HEK293 (cell line): ENCODE results near the gene OR6V1.

ENCODE experiments used
- HOXD13 ChIP-seq: sonication (generic); formaldehyde crosslinking; IDR thresholded peaks from 2 replicates; pipeline ENCODE4 v1.8.0; 2022; ENCODE audit warnings: missing genetic modification reagents, borderline replicate concordance
- OSR2 ChIP-seq: fragments of 450-650 bp; formaldehyde crosslinking; IDR thresholded peaks from 2 replicates; pipeline ENCODE4 v1.5.1; 2016; ENCODE audit warnings: missing biosample characterization, missing genetic modification characterization
- REPIN1 ChIP-seq: fragments of 450-650 bp; formaldehyde crosslinking; IDR thresholded peaks from 2 replicates; pipeline ENCODE4 v1.5.1; 2017; ENCODE audit warnings: missing biosample characterization, missing genetic modification characterization, low read depth
- YY1 ChIP-seq: fragments of 450-650 bp; formaldehyde crosslinking; IDR thresholded peaks from 2 replicates; pipeline ENCODE4 v1.5.1; 2018; ENCODE audit warnings: missing biosample characterization, missing genetic modification characterization
- ZBTB1 ChIP-seq: fragments of 450-650 bp; formaldehyde crosslinking; IDR thresholded peaks from 2 replicates; pipeline ENCODE4 v1.5.1; 2016; ENCODE audit warnings: missing biosample characterization, missing genetic modification characterization
- ZNF138 ChIP-seq: fragments of 450-650 bp; formaldehyde crosslinking; IDR thresholded peaks from 2 replicates; pipeline ENCODE4 v1.5.1; 2016; ENCODE audit warnings: missing biosample characterization, missing genetic modification characterization, borderline replicate concordance
- ZNF362 ChIP-seq: fragments of 450-650 bp; formaldehyde crosslinking; IDR thresholded peaks from 2 replicates; pipeline ENCODE4 v1.5.1; 2016; ENCODE audit warnings: missing biosample characterization, missing genetic modification characterization
- ZNF501 ChIP-seq: fragments of 450-650 bp; formaldehyde crosslinking; IDR thresholded peaks from 2 replicates; pipeline ENCODE4 v1.5.1; 2016; ENCODE audit warnings: missing biosample characterization, missing genetic modification characterization
- ZNF791 ChIP-seq: fragments of 450-650 bp; formaldehyde crosslinking; IDR thresholded peaks from 2 replicates; pipeline ENCODE4 v1.5.1; 2016; ENCODE audit warnings: missing biosample characterization, missing genetic modification characterization
- TF ChIP-seq, protein P1 (sequence below): fragments of 450-650 bp; formaldehyde crosslinking; IDR thresholded peaks from 2 replicates; pipeline ENCODE4 v1.5.1; 2016; ENCODE audit warnings: missing biosample characterization, missing genetic modification characterization
- TF ChIP-seq, protein P2 (sequence below): fragments of 450-650 bp; formaldehyde crosslinking; IDR thresholded peaks from 2 replicates; pipeline ENCODE4 v1.5.1; 2016; ENCODE audit warnings: missing biosample characterization, missing genetic modification characterization
- TF ChIP-seq, protein P3 (sequence below): fragments of 450-650 bp; formaldehyde crosslinking; IDR thresholded peaks from 2 replicates; pipeline ENCODE4 v1.5.1; 2016; ENCODE audit warnings: missing biosample characterization, missing genetic modification characterization

DNA sequence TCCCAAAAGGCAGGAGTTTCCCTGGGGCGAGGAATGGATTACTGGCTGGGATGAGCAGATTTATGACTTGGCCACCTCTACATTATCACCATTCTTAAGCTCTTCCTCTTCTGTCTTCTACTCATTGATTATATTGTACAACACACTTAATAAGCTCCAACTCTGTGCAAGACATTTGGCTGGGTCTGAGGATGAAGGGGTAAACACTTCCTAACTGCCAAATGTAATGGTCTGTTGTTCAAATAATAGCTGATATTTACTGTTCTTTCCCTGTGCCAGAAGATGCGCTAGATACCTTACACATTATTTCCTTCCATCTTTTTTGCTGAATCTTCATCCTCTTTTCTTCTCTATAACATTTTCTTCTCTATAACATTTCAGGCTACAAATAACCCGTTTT is 11.6 kb downstream of the OR6V1 start:
- TF ChIP-seq, protein P1, sequence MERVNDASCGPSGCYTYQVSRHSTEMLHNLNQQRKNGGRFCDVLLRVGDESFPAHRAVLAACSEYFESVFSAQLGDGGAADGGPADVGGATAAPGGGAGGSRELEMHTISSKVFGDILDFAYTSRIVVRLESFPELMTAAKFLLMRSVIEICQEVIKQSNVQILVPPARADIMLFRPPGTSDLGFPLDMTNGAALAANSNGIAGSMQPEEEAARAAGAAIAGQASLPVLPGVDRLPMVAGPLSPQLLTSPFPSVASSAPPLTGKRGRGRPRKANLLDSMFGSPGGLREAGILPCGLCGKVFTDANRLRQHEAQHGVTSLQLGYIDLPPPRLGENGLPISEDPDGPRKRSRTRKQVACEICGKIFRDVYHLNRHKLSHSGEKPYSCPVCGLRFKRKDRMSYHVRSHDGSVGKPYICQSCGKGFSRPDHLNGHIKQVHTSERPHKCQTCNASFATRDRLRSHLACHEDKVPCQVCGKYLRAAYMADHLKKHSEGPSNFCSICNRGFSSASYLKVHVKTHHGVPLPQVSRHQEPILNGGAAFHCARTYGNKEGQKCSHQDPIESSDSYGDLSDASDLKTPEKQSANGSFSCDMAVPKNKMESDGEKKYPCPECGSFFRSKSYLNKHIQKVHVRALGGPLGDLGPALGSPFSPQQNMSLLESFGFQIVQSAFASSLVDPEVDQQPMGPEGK (tag by site-specific recombination), result no peak
- TF ChIP-seq, protein P2, sequence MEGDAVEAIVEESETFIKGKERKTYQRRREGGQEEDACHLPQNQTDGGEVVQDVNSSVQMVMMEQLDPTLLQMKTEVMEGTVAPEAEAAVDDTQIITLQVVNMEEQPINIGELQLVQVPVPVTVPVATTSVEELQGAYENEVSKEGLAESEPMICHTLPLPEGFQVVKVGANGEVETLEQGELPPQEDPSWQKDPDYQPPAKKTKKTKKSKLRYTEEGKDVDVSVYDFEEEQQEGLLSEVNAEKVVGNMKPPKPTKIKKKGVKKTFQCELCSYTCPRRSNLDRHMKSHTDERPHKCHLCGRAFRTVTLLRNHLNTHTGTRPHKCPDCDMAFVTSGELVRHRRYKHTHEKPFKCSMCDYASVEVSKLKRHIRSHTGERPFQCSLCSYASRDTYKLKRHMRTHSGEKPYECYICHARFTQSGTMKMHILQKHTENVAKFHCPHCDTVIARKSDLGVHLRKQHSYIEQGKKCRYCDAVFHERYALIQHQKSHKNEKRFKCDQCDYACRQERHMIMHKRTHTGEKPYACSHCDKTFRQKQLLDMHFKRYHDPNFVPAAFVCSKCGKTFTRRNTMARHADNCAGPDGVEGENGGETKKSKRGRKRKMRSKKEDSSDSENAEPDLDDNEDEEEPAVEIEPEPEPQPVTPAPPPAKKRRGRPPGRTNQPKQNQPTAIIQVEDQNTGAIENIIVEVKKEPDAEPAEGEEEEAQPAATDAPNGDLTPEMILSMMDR, result no peak
- TF ChIP-seq OSR2 (tag by site-specific recombination) (no peak), REPIN1 (tag by site-specific recombination) (no peak), ZNF501 (tag by site-specific recombination) (no peak), ZNF362 (tag by site-specific recombination) (no peak), ZBTB1 (no peak), HOXD13 (CRISPR knock-in tag) (no peak), YY1 (no peak), ZNF138 (tag by site-specific recombination) (no peak), ZNF791 (tag by site-specific recombination) (no peak)
- TF ChIP-seq, protein P3, sequence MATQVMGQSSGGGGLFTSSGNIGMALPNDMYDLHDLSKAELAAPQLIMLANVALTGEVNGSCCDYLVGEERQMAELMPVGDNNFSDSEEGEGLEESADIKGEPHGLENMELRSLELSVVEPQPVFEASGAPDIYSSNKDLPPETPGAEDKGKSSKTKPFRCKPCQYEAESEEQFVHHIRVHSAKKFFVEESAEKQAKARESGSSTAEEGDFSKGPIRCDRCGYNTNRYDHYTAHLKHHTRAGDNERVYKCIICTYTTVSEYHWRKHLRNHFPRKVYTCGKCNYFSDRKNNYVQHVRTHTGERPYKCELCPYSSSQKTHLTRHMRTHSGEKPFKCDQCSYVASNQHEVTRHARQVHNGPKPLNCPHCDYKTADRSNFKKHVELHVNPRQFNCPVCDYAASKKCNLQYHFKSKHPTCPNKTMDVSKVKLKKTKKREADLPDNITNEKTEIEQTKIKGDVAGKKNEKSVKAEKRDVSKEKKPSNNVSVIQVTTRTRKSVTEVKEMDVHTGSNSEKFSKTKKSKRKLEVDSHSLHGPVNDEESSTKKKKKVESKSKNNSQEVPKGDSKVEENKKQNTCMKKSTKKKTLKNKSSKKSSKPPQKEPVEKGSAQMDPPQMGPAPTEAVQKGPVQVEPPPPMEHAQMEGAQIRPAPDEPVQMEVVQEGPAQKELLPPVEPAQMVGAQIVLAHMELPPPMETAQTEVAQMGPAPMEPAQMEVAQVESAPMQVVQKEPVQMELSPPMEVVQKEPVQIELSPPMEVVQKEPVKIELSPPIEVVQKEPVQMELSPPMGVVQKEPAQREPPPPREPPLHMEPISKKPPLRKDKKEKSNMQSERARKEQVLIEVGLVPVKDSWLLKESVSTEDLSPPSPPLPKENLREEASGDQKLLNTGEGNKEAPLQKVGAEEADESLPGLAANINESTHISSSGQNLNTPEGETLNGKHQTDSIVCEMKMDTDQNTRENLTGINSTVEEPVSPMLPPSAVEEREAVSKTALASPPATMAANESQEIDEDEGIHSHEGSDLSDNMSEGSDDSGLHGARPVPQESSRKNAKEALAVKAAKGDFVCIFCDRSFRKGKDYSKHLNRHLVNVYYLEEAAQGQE (tag by site-specific recombination), result no peak
